CD1c-positive myeloid dendritic cell (primary cell): ENCODE data around the gene UPK3B.
"Not testable (repeated sequence)": the region's sequence is repeated elsewhere in the genome, so short reads cannot be mapped to it uniquely, and the experiment has no call there.

Experiments used
- DNase-seq: peaks from one replicate; pipeline ENCODE4 v3.0.0-alpha.2; 2016; ENCODE audit errors: extremely low spot score

The UPK3B gene

GRCh38 chr7:76492139-76492538 lies 18.2 kb upstream of the UPK3B start:
- DNase-seq, result not testable (repeated sequence)

- not testable (repeated sequence) for DNase-seq
Measured at GRCh38 chr7:76495717-76496116, 14.6 kb upstream of the UPK3B start.

GRCh38 chr7:76497918-76498582 lies 12.3 kb upstream of the UPK3B start:
- DNase-seq, result not testable (repeated sequence)

GRCh38 chr7:76498583-76499200 lies 11.7 kb upstream of the UPK3B start:
- not testable (repeated sequence) for DNase-seq

GRCh38 chr7:76499201-76499923 lies 11.0 kb upstream of the UPK3B start:
- not testable (repeated sequence) for DNase-seq

GRCh38 chr7:76499924-76500241 lies 10.5 kb upstream of the UPK3B start:
- not testable (repeated sequence) for DNase-seq

GRCh38 chr7:76502224-76502623 lies 8.1 kb upstream of the UPK3B start:
- DNase-seq, result not testable (repeated sequence)

GRCh38 chr7:76502836-76503235 lies 7.5 kb upstream of the UPK3B start:
- not testable (repeated sequence) for DNase-seq

- not testable (repeated sequence) for DNase-seq
Measured at GRCh38 chr7:76503244-76503643, 7.1 kb upstream of the UPK3B start.

GRCh38 chr7:76504351-76505167 lies 5.8 kb upstream of the UPK3B start:
- DNase-seq, result not testable (repeated sequence)

- no peak for DNase-seq
Measured at GRCh38 chr7:76505168-76506080, 4.9 kb upstream of the UPK3B start.

GRCh38 chr7:76506081-76506440 lies 4.3 kb upstream of the UPK3B start:
- no peak for DNase-seq

- not testable (repeated sequence) for DNase-seq
Measured at GRCh38 chr7:76506643-76507042, 3.7 kb upstream of the UPK3B start.

GRCh38 chr7:76507723-76508406 lies 2.5 kb upstream of the UPK3B start:
- peak; percentile 89 for DNase-seq

GRCh38 chr7:76511200-76511910 lies 1.0 kb downstream of the UPK3B start:
- DNase-seq, result not testable (repeated sequence)

- DNase-seq, result not testable (repeated sequence)
Measured at GRCh38 chr7:76511911-76512885, 1.8 kb downstream of the UPK3B start.

- DNase-seq, result no peak
Measured at GRCh38 chr7:76512941-76513816, 2.8 kb downstream of the UPK3B start.
